Measurements from ENCODE around the gene TP53BP1.
"Not testable (repeated sequence)": the region's sequence is repeated elsewhere in the genome, so short reads cannot be mapped to it uniquely, and the experiment has no call there.

Gene TP53BP1

GRCh38 chr15:43410572-43411214 lies 82.3 kb downstream of the TP53BP1 start:
- no peak for DNase-seq

GRCh38 chr15:43408789-43409188 lies 84.2 kb downstream of the TP53BP1 start:
- DNase-seq, result no peak

GRCh38 chr15:43406808-43407207 lies 86.1 kb downstream of the TP53BP1 start:
- no peak for DNase-seq

GRCh38 chr15:43406189-43406588 lies 86.8 kb downstream of the TP53BP1 start:
- DNase-seq, result no peak

- no peak for DNase-seq
Observed at GRCh38 chr15:43404130-43404529, 88.8 kb downstream of the TP53BP1 start.

GRCh38 chr15:43403616-43404015 lies 89.3 kb downstream of the TP53BP1 start:
- DNase-seq, result no peak

GRCh38 chr15:43402255-43402654 lies 90.7 kb downstream of the TP53BP1 start:
- DNase-seq, result no peak

- DNase-seq, result not testable (repeated sequence)
Observed at GRCh38 chr15:43393592-43393991, 99.4 kb downstream of the TP53BP1 start.

GRCh38 chr15:43390723-43391122 lies 102.2 kb downstream of the TP53BP1 start:
- DNase-seq, result no peak

- no peak for DNase-seq
Observed at GRCh38 chr15:43383070-43383469, 109.9 kb downstream of the TP53BP1 start.

GRCh38 chr15:43382310-43382709 lies 110.6 kb downstream of the TP53BP1 start:
- DNase-seq, result no peak

- DNase-seq, result no peak
Observed at GRCh38 chr15:43378601-43379000, 114.4 kb downstream of the TP53BP1 start.

GRCh38 chr15:43376017-43376705 lies 116.8 kb downstream of the TP53BP1 start:
- peak; percentile 22 for DNase-seq

GRCh38 chr15:43370975-43371974 lies 121.7 kb downstream of the TP53BP1 start, which contains the start of the genes TUBGCP4 and ZSCAN29:
Gene TUBGCP4, plus strand, starts transcription at chr15:43371101. Its CDS starts 254 bp downstream, at chr15:43371355.
Gene ZSCAN29, minus strand, starts transcription at chr15:43371043. Its CDS starts 1,130 bp downstream, at chr15:43369913.
- DNase-seq, result peak; percentile 56

- no peak for DNase-seq
Observed at GRCh38 chr15:43370310-43370974, 122.5 kb downstream of the TP53BP1 start.

GRCh38 chr15:43361313-43361903 lies 131.5 kb downstream of the TP53BP1 start:
- no peak for DNase-seq

- DNase-seq, result no peak
Observed at GRCh38 chr15:43360821-43361220, 132.1 kb downstream of the TP53BP1 start.

All from activated T-cell treated with anti-CD3 and anti-CD28 coated beads for 4 hours (primary cell).